ACC112 (cell line): Measurements from ENCODE around the gene SLC39A5.
"Not testable (repeated sequence)": the region's sequence is repeated elsewhere in the genome, so short reads cannot be mapped to it uniquely, and the experiment has no call there.

ENCODE experiments used
- H2AFZ ChIP-seq: fragments of 200-600 bp; sonication (generic); one replicate; pipeline ENCODE4 v1.6.0; 2017; ENCODE audit warnings: antibody characterized with exemption, low read length; ENCODE audit not compliant: unreplicated experiment
- H3K27ac ChIP-seq: fragments of 200-600 bp; sonication (generic); 2 replicates; pipeline ENCODE4 v1.5.1; 2014; ENCODE audit warnings: low read depth, mild to moderate bottlenecking, antibody characterized with exemption, low read length, moderate library complexity
- H3K27me3 ChIP-seq: fragments of 200-600 bp; sonication (generic); 2 replicates; pipeline ENCODE4 v1.6.1; 2014; ENCODE audit warnings: mild to moderate bottlenecking, antibody characterized with exemption, low read length, moderate library complexity, mixed read lengths; ENCODE audit not compliant: insufficient read depth
- H3K36me3 ChIP-seq: fragments of 200-600 bp; sonication (generic); 2 replicates; pipeline ENCODE4 v1.6.1; 2016; ENCODE audit warnings: mild to moderate bottlenecking, antibody characterized with exemption, low read length, moderate library complexity, mixed read lengths; ENCODE audit not compliant: insufficient read depth
- H3K4me1 ChIP-seq: fragments of 200-600 bp; sonication (generic); one replicate; pipeline ENCODE4 v1.6.1; 2016; ENCODE audit warnings: low read length, mixed read lengths; ENCODE audit not compliant: insufficient read depth, unreplicated experiment, control insufficient read depth
- H3K4me3 ChIP-seq: fragments of 200-600 bp; sonication (generic); 2 replicates; pipeline ENCODE4 v1.5.1; 2014; ENCODE audit warnings: mild to moderate bottlenecking, low read depth, low read length
- H3K79me2 ChIP-seq: fragments of 200-600 bp; sonication (generic); one replicate; pipeline ENCODE4 v1.6.0; 2016; ENCODE audit warnings: low read length; ENCODE audit not compliant: control insufficient read depth, unreplicated experiment, insufficient read depth

Gene SLC39A5

GRCh38 chr12:56196818-56197550, 32.9 kb upstream of the SLC39A5 start:
- H3K4me3 ChIP-seq, H3K27me3 ChIP-seq, H3K4me1 ChIP-seq, H3K36me3 ChIP-seq, H3K79me2 ChIP-seq: not testable (repeated sequence)
- H3K27ac ChIP-seq: peak overlapping the region; percentile 66
- peak overlapping the region; percentile 62 for H2AFZ ChIP-seq

- Histone ChIP-seq H3K4me1 (peaks cover 6% of the 10 kb centered on the region), H3K79me2 (no peaks in the 10 kb centered on the region), H3K27me3 (no peaks in the 10 kb centered on the region), H3K4me3 (no peak overlapping the region), H3K27ac (no peak overlapping the region), H3K36me3 (no peaks in the 10 kb centered on the region), H2AFZ (no peak overlapping the region)
Measured at GRCh38 chr12:56197921-56198635, 31.8 kb upstream of the SLC39A5 start.

GRCh38 chr12:56198836-56199235, 31.0 kb upstream of the SLC39A5 start:
- peaks cover 3% of the 10 kb centered on the region for H3K4me1 ChIP-seq
- no peaks in the 10 kb centered on the region for H3K27me3 ChIP-seq
- no peak overlapping the region for H2AFZ ChIP-seq
- H3K27ac ChIP-seq: no peak overlapping the region
- no peaks in the 10 kb centered on the region for H3K79me2 ChIP-seq
- no peak overlapping the region for H3K4me3 ChIP-seq
- H3K36me3 ChIP-seq: no peaks in the 10 kb centered on the region

- no peaks in the 10 kb centered on the region for H3K27me3 ChIP-seq
- no peak overlapping the region for H3K27ac ChIP-seq
- H3K4me1 ChIP-seq: peaks cover 5% of the 10 kb centered on the region
- no peaks in the 10 kb centered on the region for H3K79me2 ChIP-seq
- H2AFZ ChIP-seq: no peak overlapping the region
- H3K4me3 ChIP-seq: no peak overlapping the region
- H3K36me3 ChIP-seq: peaks cover 11% of the 10 kb centered on the region
Measured at GRCh38 chr12:56202366-56202765, 27.5 kb upstream of the SLC39A5 start.

DNA sequence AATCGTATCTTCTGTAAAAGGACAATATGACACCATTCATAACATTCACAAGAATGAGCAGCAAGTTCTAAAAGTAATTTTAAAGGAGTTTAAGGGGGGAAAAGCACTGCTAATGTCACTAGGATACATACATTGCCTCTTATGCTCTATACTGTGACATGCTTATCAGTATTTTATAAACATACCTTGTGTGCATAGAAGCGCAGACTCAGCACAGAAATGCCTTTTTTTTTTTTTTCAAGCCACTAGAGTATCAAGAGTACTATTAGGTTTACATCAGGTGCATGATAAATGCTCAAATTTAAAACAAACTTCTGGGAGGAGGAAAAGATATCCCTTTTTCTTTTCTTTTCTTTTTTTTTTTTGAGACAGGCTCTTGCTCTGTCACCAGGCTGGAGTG, 27.0 kb upstream of the SLC39A5 start:
- no peaks in the 10 kb centered on the region for H3K27me3 ChIP-seq
- H3K4me3 ChIP-seq: no peak overlapping the region
- H3K4me1 ChIP-seq: peaks cover 9% of the 10 kb centered on the region
- H3K36me3 ChIP-seq: peaks cover 11% of the 10 kb centered on the region
- no peaks in the 10 kb centered on the region for H3K79me2 ChIP-seq
- no peak overlapping the region for H3K27ac ChIP-seq
- H2AFZ ChIP-seq: no peak overlapping the region

DNA sequence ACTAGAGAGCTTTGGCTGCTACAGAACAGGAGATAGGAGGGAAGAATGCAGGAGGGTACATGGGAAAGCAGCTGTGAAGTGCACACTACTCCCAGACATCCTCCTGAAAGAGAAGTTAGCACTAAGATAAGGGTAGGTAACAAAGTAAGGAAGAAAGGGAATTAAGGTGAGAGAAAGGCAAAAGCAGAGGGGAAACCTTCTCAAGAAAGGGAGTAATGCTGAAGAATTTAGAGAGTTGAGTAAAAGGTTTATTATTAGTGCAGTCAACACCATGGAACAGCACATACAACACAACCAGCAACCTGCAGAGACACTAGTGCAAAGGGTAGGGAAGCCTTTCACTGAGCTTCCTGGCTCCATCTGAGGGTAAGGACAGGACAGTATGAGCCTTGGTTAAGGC, 25.6 kb upstream of the SLC39A5 start:
- Histone ChIP-seq H2AFZ (no peak overlapping the region), H3K4me1 (peaks cover 9% of the 10 kb centered on the region), H3K27me3 (no peaks in the 10 kb centered on the region), H3K36me3 (peaks cover 11% of the 10 kb centered on the region), H3K27ac (no peak overlapping the region), H3K4me3 (no peak overlapping the region), H3K79me2 (no peaks in the 10 kb centered on the region)

- H3K27ac ChIP-seq: no peak overlapping the region
- H3K4me3 ChIP-seq: no peak overlapping the region
- H3K27me3 ChIP-seq: no peaks in the 10 kb centered on the region
- peaks cover 9% of the 10 kb centered on the region for H3K4me1 ChIP-seq
- H2AFZ ChIP-seq: no peak overlapping the region
- no peaks in the 10 kb centered on the region for H3K79me2 ChIP-seq
- peaks cover 15% of the 10 kb centered on the region for H3K36me3 ChIP-seq
Measured at GRCh38 chr12:56205445-56205844, 24.4 kb upstream of the SLC39A5 start.

DNA sequence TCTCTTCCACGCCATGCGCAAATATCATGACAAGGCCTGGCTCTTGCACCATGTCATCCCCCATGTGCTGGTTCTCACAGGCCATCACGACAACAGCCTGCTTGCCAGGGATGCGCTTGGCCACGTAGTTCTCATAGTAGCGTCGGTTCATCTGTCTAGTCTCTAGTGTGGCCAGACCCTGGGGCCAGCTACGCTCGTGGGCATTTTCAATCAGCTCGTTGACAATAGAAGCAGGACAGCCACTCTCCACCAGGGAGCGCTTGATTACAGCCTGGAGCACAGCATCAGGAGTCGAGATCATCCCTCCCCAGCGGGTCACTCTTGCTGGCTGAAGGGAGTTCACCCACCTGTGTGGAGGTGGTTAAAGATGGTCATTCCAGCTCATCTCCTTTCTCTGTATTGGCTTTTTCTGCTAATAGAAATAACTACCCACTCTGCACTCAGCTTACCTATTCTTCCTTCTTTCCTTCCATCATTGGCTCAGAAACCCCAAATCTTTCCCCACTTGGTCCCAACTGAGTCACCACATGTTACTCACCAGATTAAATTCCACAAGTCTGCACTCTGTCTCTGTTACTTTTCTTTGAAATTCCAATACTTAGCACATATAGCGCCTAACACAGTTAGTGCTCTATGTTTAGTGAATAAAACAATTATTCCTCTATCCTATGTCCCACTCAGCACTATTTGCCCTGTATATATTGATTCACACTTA, 23.2 kb upstream of the SLC39A5 start:
- Histone ChIP-seq H3K4me3 (no peak overlapping the region), H3K36me3 (peaks cover 15% of the 10 kb centered on the region), H3K4me1 (peaks cover 9% of the 10 kb centered on the region), H3K27me3 (no peaks in the 10 kb centered on the region), H3K79me2 (no peaks in the 10 kb centered on the region), H3K27ac (peak overlapping the region; percentile 17; the same call in 1 of the 2 replicates), H2AFZ (no peak overlapping the region)

DNA sequence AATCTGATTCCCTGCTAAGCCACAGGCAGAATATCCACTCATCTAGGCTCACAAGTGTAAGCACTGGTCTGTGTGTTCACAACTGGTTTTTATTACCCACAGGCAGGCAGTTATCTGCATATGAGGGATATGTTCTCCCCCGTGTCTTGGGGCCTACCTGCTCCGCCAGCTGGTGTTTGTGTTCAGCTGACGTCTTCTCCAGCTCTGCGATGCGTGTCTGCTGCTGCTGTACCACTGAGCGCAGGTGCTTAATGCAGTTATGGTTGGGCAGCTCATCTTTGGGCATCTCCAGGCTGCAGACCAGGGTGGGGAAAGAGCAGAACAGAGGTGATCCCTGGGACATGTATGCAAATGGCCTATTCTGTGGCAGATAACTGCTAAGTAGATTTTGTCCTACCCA, 21.8 kb upstream of the SLC39A5 start:
- Histone ChIP-seq H3K4me3 (no peak overlapping the region), H3K27me3 (no peaks in the 10 kb centered on the region), H3K36me3 (peaks cover 22% of the 10 kb centered on the region), H3K79me2 (no peaks in the 10 kb centered on the region), H2AFZ (no peak overlapping the region), H3K27ac (no peak overlapping the region), H3K4me1 (peaks cover 9% of the 10 kb centered on the region)

- no peaks in the 10 kb centered on the region for H3K27me3 ChIP-seq
- no peak overlapping the region for H3K27ac ChIP-seq
- H3K4me1 ChIP-seq: peaks cover 3% of the 10 kb centered on the region
- H2AFZ ChIP-seq: no peak overlapping the region
- no peak overlapping the region for H3K4me3 ChIP-seq
- peaks cover 3% of the 10 kb centered on the region for H3K79me2 ChIP-seq
- peaks cover 27% of the 10 kb centered on the region for H3K36me3 ChIP-seq
Measured at GRCh38 chr12:56212361-56212760, 17.5 kb upstream of the SLC39A5 start.
